HCT116 (cell line): ENCODE measurements around the gene ARHGEF11. TPM values are rescaled to one million over a fixed set of nuclear protein-coding genes. Genes with fewer than 3 reads are reported as not detected.

Experiments
- ATAC-seq: fragments of 200-7000 bp; cut with Tn5 transposase; 2 replicates; pipeline ENCODE4 v1.9.1; 2020; ENCODE audit warnings: mild to moderate bottlenecking, moderate library complexity
- BruUV-seq: library from RNA; stranded (reverse); fragments of 400-500 nt; replicated peaks from 2 replicates; lab custom pipeline; 2021; lab: Mats Ljungman, UMichigan
- CTCF ChIA-PET: fragments of 300-600 bp; sonication (Branson Sonifier 250); formaldehyde crosslinking; loops from one replicate; lab custom pipeline; 2021; ENCODE audit warnings: antibody characterized with exemption; lab: Charles Lee
- POLR2A ChIA-PET: fragments of 300-600, 350-600 bp; sonication (Branson Sonifier 250); formaldehyde crosslinking; loops from one replicate; lab custom pipeline; 2021; ENCODE audit warnings: antibody characterized with exemption; lab: Charles Lee
- RAD21 ChIA-PET, 2 experiments: fragments of 300-600 bp; sonication (Branson Sonifier 250); formaldehyde crosslinking; loops; one replicate each; lab custom pipeline; 2023; ENCODE audit warnings: low total read pairs in 2 of 2; ENCODE audit not compliant: uncharacterized antibody in 2 of 2, unreplicated experiment in 2 of 2, low non-redundant PET in 1 of 2; lab: Charles Lee
- DNase-seq: peaks from one replicate; pipeline ENCODE4 v3.0.0-alpha.2; 2010; ENCODE audit warnings: low read depth, low spot score
- H2AFZ ChIP-seq: fragments of 200-600 bp; shearing (Covaris generic), sonication (generic); 2 replicates; pipeline ENCODE4 v1.6.1; 2017; ENCODE audit warnings: low read depth, mixed run types, mixed read lengths, antibody characterized with exemption, low read length; ENCODE audit not compliant: poor library complexity, severe bottlenecking
- H3K27ac ChIP-seq: 2 replicates; pipeline ENCODE4 v1.5.1; 2012; ENCODE audit warnings: low read depth, low read length
- H3K27me3 ChIP-seq: fragments of 200-600 bp; sonication (generic); 2 replicates; pipeline ENCODE4 v1.6.1; 2016; ENCODE audit warnings: mixed run types, low read length, mixed read lengths; ENCODE audit not compliant: insufficient read depth
- H3K36me3 ChIP-seq, 2 experiments: fragments of 200-500 bp in 1 of 2; fragments of 200-600 bp in 1 of 2; sonication (Bioruptor generic) in 1 of 2; sonication (generic) in 1 of 2; 2 replicates each; pipeline versions ENCODE4 v1.5.1 to v1.6.1; 2014 to 2016; ENCODE audit warnings: low read length in 2 of 2, inconsistent platforms in 1 of 2, mixed read lengths in 1 of 2, mixed run types in 1 of 2; ENCODE audit not compliant: insufficient read depth in 2 of 2, control insufficient read depth in 1 of 2
- H3K4me1 ChIP-seq, 2 experiments: fragments of 200-600 bp in 1 of 2; sonication (generic) in 1 of 2; 2 replicates each; pipeline versions ENCODE4 v1.5.1 to v1.6.1; 2012 to 2017; ENCODE audit warnings: low read length in 2 of 2, inconsistent platforms in 1 of 2, mild to moderate bottlenecking in 1 of 2, mixed read lengths in 1 of 2, mixed run types in 1 of 2, moderate library complexity in 1 of 2; ENCODE audit not compliant: insufficient read depth in 2 of 2, control insufficient read depth in 1 of 2
- H3K4me2 ChIP-seq: fragments of 200-600 bp; sonication (generic); 2 replicates; pipeline ENCODE4 v1.6.1; 2017; ENCODE audit warnings: mixed run types, low read length, mixed read lengths
- H3K4me3 ChIP-seq, 2 experiments: fragments of 200-600 bp in 1 of 2; sonication (generic) in 1 of 2; replicated peaks in 1 of 2; 2 replicates each; pipeline ENCODE4 v1.5.1; 2011 to 2016; ENCODE audit warnings: low read length in 2 of 2, control low read depth in 1 of 2, low read depth in 1 of 2, mild to moderate bottlenecking in 1 of 2, mixed read lengths in 1 of 2, mixed run types in 1 of 2
- H3K79me2 ChIP-seq: fragments of 200-600 bp; sonication (generic); 2 replicates; pipeline ENCODE4 v1.6.1; 2017; ENCODE audit warnings: mild to moderate bottlenecking, mixed run types, low read length, moderate library complexity, mixed read lengths; ENCODE audit not compliant: insufficient read depth
- H3K9ac ChIP-seq: fragments of 200-600 bp; sonication (generic); 2 replicates; pipeline ENCODE4 v1.6.1; 2016; ENCODE audit warnings: low read length, mixed read lengths
- H3K9me2 ChIP-seq: fragments of 200-600 bp; sonication (generic), shearing (Covaris generic); 2 replicates; pipeline ENCODE4 v1.6.1; 2017; ENCODE audit warnings: mixed run types, mild to moderate bottlenecking, moderate library complexity; ENCODE audit not compliant: insufficient read depth
- H3K9me3 ChIP-seq, 2 experiments: fragments of 200-500 bp in 1 of 2; fragments of 200-600 bp in 1 of 2; sonication (Bioruptor generic) in 1 of 2; sonication (generic) in 1 of 2; 2 replicates each; pipeline ENCODE4 v1.6.1; 2014 to 2017; ENCODE audit warnings: low read length in 2 of 2, mixed read lengths in 2 of 2, inconsistent platforms in 1 of 2, low read depth in 1 of 2, mild to moderate bottlenecking in 1 of 2, mixed run types in 1 of 2, moderate library complexity in 1 of 2; ENCODE audit not compliant: control insufficient read depth in 1 of 2, insufficient read depth in 1 of 2
- H4K20me1 ChIP-seq: fragments of 200-600 bp; sonication (generic), shearing (Covaris generic); 2 replicates; pipeline ENCODE4 v1.6.1; 2017; ENCODE audit warnings: mixed run types, mild to moderate bottlenecking, moderate library complexity; ENCODE audit not compliant: insufficient read depth
- ATF3 ChIP-seq: IDR thresholded peaks from 2 replicates; pipeline ENCODE4 v1.6.1; 2012
- CEBPB ChIP-seq: IDR thresholded peaks from 2 replicates; pipeline ENCODE4 v1.6.1; 2012; ENCODE audit warnings: low read depth
- CTCF ChIP-seq, 3 experiments: fragments of 200-600 bp in 1 of 3; sonication (generic) in 1 of 3; IDR thresholded peaks in 2 of 3; conservative IDR thresholded peaks in 1 of 3; 2 replicates each; pipeline ENCODE4 v1.5.1; 2012 to 2017; ENCODE audit warnings: low read depth in 2 of 3, low read length in 2 of 3, antibody characterized with exemption in 1 of 3, borderline replicate concordance in 1 of 3, control low read depth in 1 of 3, mild to moderate bottlenecking in 1 of 3, mixed read lengths in 1 of 3, mixed run types in 1 of 3, moderate library complexity in 1 of 3; ENCODE audit not compliant: insufficient read depth in 1 of 3
- EGR1 ChIP-seq: IDR thresholded peaks from 2 replicates; pipeline ENCODE4 v1.6.1; 2012; ENCODE audit warnings: low read depth
- ELF1 ChIP-seq: IDR thresholded peaks from 2 replicates; pipeline ENCODE4 v1.6.1; 2012; ENCODE audit warnings: low read depth, borderline replicate concordance
- EZH2 ChIP-seq: fragments of 200-600 bp; sonication (generic); IDR thresholded peaks from 2 replicates; pipeline ENCODE4 v1.6.1; 2017; ENCODE audit warnings: antibody characterized with exemption, mixed run types
- EZH2phosphoT487 ChIP-seq: fragments of 200-600 bp; IDR thresholded peaks from 2 replicates; pipeline ENCODE4 v1.6.1; 2018; ENCODE audit warnings: antibody characterized with exemption, borderline replicate concordance
- FOSL1 ChIP-seq: IDR thresholded peaks from 2 replicates; pipeline ENCODE4 v1.6.1; 2012; ENCODE audit warnings: low read depth
- JUND ChIP-seq: IDR thresholded peaks from 2 replicates; pipeline ENCODE4 v1.6.1; 2012
- MAX ChIP-seq: IDR thresholded peaks from 2 replicates; pipeline ENCODE4 v1.6.1; 2012
- POLR2AphosphoS5 ChIP-seq: IDR thresholded peaks from 2 replicates; pipeline ENCODE4 v1.6.1; 2011; ENCODE audit warnings: mild to moderate bottlenecking, low read depth, low read length, moderate library complexity
- RAD21 ChIP-seq: IDR thresholded peaks from 2 replicates; pipeline ENCODE4 v1.6.1; 2012; ENCODE audit warnings: low read depth, mild to moderate bottlenecking
- REST ChIP-seq: IDR thresholded peaks from 2 replicates; pipeline ENCODE4 v1.6.1; 2012; ENCODE audit warnings: low read depth
- SIN3A ChIP-seq: IDR thresholded peaks from 2 replicates; pipeline ENCODE4 v1.6.1; 2012; ENCODE audit warnings: low read depth
- SRF ChIP-seq: IDR thresholded peaks from 2 replicates; pipeline ENCODE4 v1.6.1; 2012; ENCODE audit warnings: low read depth
- TCF7L2 ChIP-seq: IDR thresholded peaks from 2 replicates; pipeline ENCODE4 v1.7.0; 2011; ENCODE audit warnings: borderline replicate concordance, inconsistent platforms; ENCODE audit not compliant: insufficient read depth, insufficient read length; ENCODE audit errors: extremely low read depth
- YY1 ChIP-seq: IDR thresholded peaks from 2 replicates; pipeline ENCODE4 v1.6.1; 2011; ENCODE audit warnings: low read length, low read depth, moderate library complexity, mild to moderate bottlenecking; ENCODE audit not compliant: insufficient replicate concordance; ENCODE audit errors: extremely low read depth
- ZBTB33 ChIP-seq: IDR thresholded peaks from 2 replicates; pipeline ENCODE4 v1.6.1; 2011; ENCODE audit warnings: mild to moderate bottlenecking, low read length, moderate library complexity; ENCODE audit not compliant: insufficient replicate concordance; ENCODE audit errors: extremely low read depth
- ZFX ChIP-seq: fragments of 450-650 bp; IDR thresholded peaks from 2 replicates; pipeline ENCODE4 v1.6.1; 2017
- ZNF274 ChIP-seq: fragments of 200-500 bp; sonication (Bioruptor generic); IDR thresholded peaks from 2 replicates; pipeline ENCODE4 v1.6.1; 2014; ENCODE audit warnings: mild to moderate bottlenecking, low read depth, low read length, inconsistent platforms
- intact Hi-C: fragments of 100-400 bp; cut with micrococcal nuclease; formaldehyde crosslinking; loops from 2 replicates; pipeline ENCODE4 v1.10.0; 2022
- total RNA-seq: library from RNA; stranded (reverse); gene quantifications from one replicate; pipeline ENCODE4 v1.2.1, GENCODE V29; 2021; ENCODE audit not compliant: unreplicated experiment

The ARHGEF11 gene
- total RNA-seq, 1 experiment from 2014 or later = 28.9 TPM

DNA sequence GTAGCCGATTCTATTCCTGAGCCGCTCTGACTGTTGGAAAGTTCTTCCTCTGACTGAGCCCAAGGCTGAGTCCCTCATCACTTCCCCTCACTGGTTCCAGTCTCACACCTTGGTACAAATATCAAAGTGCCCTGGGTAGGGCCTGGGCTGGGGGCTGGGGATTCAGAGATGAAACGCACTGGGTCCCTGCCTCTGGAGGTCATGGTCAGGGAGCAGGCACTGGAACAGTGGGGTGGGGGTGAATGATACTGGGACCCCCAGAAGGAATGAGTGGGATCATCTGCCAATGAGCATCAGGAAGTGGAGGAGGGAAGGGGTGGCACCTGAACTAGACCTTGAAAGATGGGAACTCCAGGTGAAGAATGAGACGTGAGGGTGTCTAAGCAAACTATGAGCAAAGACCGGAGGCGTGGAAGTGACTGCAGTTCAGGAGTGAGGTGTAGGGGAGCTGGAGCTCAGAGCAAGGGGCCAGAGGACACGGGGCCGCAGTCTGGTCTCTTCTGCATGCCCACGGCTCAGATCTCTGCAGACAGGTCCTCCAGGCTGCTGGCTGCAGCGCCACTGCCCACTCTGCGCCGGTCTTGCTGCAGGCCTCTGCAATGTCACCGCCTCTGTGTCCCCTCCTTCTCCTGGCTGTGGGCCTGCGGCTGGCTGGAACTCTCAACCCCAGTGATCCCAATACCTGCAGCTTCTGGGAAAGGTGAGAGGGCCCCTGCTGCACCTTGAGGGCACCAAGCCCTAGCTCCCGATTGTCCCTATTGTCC, 142.0 kb downstream of the ARHGEF11 start:
- DNase-seq = no peak
- Histone ChIP-seq H3K27ac (no peak overlapping the region), H3K4me1 (peaks cover 6 to 20% of the 10 kb centered on the region in 2 experiments; a peak in 3 of 4 replicates), H3K79me2 (no peaks in the 10 kb centered on the region), H3K36me3 (no peaks in the 10 kb centered on the region), H3K9me2 (no peaks in the 10 kb centered on the region), H3K9ac (no peak overlapping the region), H4K20me1 (no peaks in the 10 kb centered on the region), H3K9me3 (no peaks in the 10 kb centered on the region; a peak in 1 of 4 replicates)
- BruUV-seq = no TSS peak
- intact Hi-C loops = no loop called here
- TF ChIP-seq ATF3 (no peak), EGR1 (no peak), RAD21 (no peak), YY1 (no peak), CTCF (IDR thresholded peaks at IDR 0.05 in 2 of 3, conservative IDR thresholded peaks at IDR 0.05 in 1 of 3; ENCODE audit: borderline replicate concordance in 1 of 3, insufficient read depth in 1 of 3, low read depth in 2 of 3, low read length in 2 of 3) (no peak), POLR2AphosphoS5 (no peak), CEBPB (no peak), ZNF274 (no peak), REST (no peak), TCF7L2 (no peak), MAX (no peak), SIN3A (no peak), JUND (no peak), EZH2 (no peak), ZBTB33 (no peak), ELF1 (no peak), ZFX (no peak), SRF (no peak), EZH2phosphoT487 (no peak), FOSL1 (no peak)
- TF ChIP-seq, all 23 proteins: peak for 0
- no peak overlapping the region for H2AFZ ChIP-seq
- CTCF ChIA-PET = no interaction called here
- H3K4me3 ChIP-seq = no peak overlapping the region
- POLR2A ChIA-PET = no interaction called here
- ATAC-seq = no peak
- no peak overlapping the region for H3K4me2 ChIP-seq
- RAD21 ChIA-PET = no interaction called here
- no peaks in the 10 kb centered on the region for H3K27me3 ChIP-seq
